ENCODE measurements around the gene EXOC2. TPM values are rescaled to one million over a fixed set of nuclear protein-coding genes. Genes with fewer than 3 reads are reported as not detected.

Gene EXOC2
- total and polyA plus RNA-seq, 8 donors, result 2.5 to 10.3 (median 6.4) TPM

DNA sequence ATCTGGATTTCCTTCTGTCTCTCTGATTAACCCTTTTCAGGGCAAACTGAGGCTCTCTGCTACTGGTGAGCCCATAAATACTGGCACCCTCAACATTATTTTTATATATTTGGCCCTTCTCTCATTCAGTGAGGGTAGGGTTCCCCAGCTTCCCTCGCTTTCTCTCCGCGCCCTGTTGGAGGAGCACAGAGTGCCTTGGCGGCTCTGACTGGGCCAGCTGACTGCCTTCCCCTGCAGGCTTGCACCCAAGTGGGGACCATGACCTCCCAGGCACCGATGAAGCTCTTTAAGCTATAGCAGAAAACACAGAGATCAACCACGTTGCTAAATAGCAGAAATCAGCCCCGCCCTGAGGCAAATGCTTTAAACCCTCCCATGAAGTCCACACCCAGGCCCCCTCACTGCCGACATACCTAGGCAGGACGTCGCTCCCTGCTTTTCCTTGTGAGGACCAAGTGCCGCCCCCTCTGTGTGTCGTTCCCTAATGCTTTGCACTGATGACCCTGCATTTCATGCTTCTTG is 141.0 kb downstream of the EXOC2 start:
- TF ChIP-seq, protein P1, sequence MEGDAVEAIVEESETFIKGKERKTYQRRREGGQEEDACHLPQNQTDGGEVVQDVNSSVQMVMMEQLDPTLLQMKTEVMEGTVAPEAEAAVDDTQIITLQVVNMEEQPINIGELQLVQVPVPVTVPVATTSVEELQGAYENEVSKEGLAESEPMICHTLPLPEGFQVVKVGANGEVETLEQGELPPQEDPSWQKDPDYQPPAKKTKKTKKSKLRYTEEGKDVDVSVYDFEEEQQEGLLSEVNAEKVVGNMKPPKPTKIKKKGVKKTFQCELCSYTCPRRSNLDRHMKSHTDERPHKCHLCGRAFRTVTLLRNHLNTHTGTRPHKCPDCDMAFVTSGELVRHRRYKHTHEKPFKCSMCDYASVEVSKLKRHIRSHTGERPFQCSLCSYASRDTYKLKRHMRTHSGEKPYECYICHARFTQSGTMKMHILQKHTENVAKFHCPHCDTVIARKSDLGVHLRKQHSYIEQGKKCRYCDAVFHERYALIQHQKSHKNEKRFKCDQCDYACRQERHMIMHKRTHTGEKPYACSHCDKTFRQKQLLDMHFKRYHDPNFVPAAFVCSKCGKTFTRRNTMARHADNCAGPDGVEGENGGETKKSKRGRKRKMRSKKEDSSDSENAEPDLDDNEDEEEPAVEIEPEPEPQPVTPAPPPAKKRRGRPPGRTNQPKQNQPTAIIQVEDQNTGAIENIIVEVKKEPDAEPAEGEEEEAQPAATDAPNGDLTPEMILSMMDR (IDR thresholded peaks at IDR 0.05), result no peak
- H3K9me3 ChIP-seq, result no peaks in the 10 kb centered on the region
- ATAC-seq (no peak), FAIRE-seq (no peak), DNase-seq (no peak)
- WGBS, 2 donors, result 95 to 97% methylated on average over 12 of the region's 12 CpGs
- H3K27me3 ChIP-seq, result no peaks in the 10 kb centered on the region
- H3K4me1 ChIP-seq, result no peaks in the 10 kb centered on the region
- H3K36me3 ChIP-seq, result peaks cover 0 to 6% (median 4%) of the 10 kb centered on the region in 3 donors
- intact Hi-C loops (cut with DNase I), result no loop called here
- H3K4me3 ChIP-seq, result no peak overlapping the region
- no peak overlapping the region for H3K27ac ChIP-seq

DNA sequence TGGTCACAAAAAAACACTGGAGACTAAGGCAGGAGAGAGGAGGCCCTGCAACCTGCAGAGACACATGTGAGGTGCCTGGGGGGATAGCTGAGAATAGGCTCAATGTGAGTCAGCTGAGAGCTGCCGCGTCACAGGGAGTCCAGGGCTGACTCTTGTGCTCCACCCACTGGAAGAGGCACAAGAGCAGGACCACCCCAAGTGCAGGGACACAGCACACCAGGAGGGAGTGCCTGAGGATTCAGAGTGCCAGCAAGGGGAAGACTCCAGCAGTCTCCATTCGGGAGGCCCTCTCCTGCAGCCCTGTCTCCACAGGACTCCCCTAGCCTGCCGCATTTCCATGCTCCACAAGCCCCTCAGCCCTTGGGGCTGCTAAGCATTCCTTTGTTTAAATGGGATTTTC is 141.5 kb downstream of the EXOC2 start:
- TF ChIP-seq, protein P1 (IDR thresholded peaks at IDR 0.05), result no peak
- no peak for ATAC-seq
- intact Hi-C loops (cut with DNase I), result no loop called here
- WGBS, 2 donors, result 94% methylated on average over 4 of the region's 4 CpGs
- no peak for DNase-seq
- no peak for FAIRE-seq
- H3K27ac ChIP-seq, result no peak overlapping the region
- peaks cover 0 to 6% (median 4%) of the 10 kb centered on the region in 3 donors for H3K36me3 ChIP-seq
- no peaks in the 10 kb centered on the region for H3K9me3 ChIP-seq
- H3K4me3 ChIP-seq, result no peak overlapping the region
- no peaks in the 10 kb centered on the region for H3K4me1 ChIP-seq
- no peaks in the 10 kb centered on the region for H3K27me3 ChIP-seq

DNA sequence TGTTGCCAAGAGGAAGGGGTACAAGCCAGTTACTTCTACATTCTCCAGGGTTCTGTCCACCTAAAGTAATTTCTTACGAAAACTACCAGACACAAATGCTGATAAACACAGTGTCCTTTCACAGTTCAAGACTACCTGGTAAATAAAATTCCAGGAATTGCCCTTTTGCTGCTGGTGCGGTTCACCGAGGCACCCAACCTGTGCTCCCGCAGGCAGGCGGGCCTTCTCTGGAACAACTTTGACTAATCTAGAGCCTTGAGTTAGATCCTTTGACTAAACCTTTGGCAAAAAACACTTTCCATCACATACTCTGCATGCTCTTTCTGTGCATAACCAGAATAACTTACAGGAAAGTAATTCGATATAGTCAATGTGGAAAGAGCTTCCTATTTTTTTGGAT is 143.0 kb downstream of the EXOC2 start:
- Histone ChIP-seq H3K27ac (no peak overlapping the region), H3K36me3 (no peaks in the 10 kb centered on the region), H3K4me3 (no peak overlapping the region), H3K27me3 (no peaks in the 10 kb centered on the region), H3K9me3 (no peaks in the 10 kb centered on the region), H3K4me1 (no peaks in the 10 kb centered on the region)
- DNase-seq, result no peak
- TF ChIP-seq, protein P1 (IDR thresholded peaks at IDR 0.05), result no peak
- intact Hi-C loops (cut with DNase I), result no loop called here
- WGBS, 2 donors, result 93 to 95% methylated on average over 6 of the region's 6 CpGs
- ATAC-seq, result no peak
- FAIRE-seq, result no peak

DNA sequence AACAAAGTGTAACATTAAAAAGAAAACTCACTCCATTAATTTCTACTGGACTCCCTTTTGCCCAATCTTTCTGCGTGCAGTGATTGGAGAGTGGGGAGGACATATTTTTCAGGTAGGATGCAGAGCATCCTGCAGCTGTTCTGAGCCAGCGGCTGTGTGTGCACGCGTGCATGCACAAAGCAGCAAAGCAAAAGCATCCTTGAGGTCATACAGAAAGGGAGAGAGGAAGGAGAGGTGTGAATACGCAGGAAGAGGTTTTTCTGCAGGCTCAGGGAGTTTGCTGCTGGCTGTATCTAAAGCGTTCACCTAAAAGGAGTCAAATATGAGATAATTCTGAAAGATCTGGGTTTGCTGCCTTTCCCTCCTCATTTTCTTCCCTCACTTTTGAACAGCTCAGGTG is 144.4 kb downstream of the EXOC2 start:
- H3K27me3 ChIP-seq, result no peaks in the 10 kb centered on the region
- H3K9me3 ChIP-seq, result no peaks in the 10 kb centered on the region
- intact Hi-C loops (cut with DNase I), result no loop called here
- FAIRE-seq, result no peak
- H3K4me1 ChIP-seq, result no peaks in the 10 kb centered on the region
- WGBS, 2 donors, result 92 to 96% methylated on average over 6 of the region's 6 CpGs
- no peak for DNase-seq
- ATAC-seq, result no peak
- no peak overlapping the region for H3K27ac ChIP-seq
- H3K36me3 ChIP-seq, result no peaks in the 10 kb centered on the region
- TF ChIP-seq, protein P1 (IDR thresholded peaks at IDR 0.05), result no peak
- H3K4me3 ChIP-seq, result no peak overlapping the region

DNA sequence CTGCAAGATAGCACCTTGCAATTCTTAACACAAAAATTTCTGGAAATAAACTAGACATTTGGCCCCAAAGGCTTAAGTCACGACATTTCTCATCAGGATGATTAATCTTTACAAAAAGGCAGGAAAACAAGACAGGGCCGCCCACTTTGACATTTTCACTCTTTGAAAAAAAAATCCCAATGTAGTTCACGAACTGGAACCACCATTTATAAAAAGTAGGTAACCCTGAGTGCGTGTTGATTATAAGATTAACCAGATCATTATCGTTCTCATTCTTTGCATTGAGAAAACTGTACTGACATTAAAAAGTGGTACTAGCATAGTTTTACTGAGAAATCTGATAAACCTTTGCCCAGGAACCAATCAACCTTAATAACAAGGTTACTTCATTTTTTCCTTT is 144.8 kb downstream of the EXOC2 start:
- DNase-seq, result no peak
- TF ChIP-seq, protein P1 (IDR thresholded peaks at IDR 0.05), result no peak
- FAIRE-seq, result no peak
- Histone ChIP-seq H3K27ac (no peak overlapping the region), H3K4me3 (no peak overlapping the region), H3K36me3 (peaks cover 0 to under 1% (median 0%) of the 10 kb centered on the region in 3 donors), H3K27me3 (no peaks in the 10 kb centered on the region), H3K4me1 (no peaks in the 10 kb centered on the region), H3K9me3 (no peaks in the 10 kb centered on the region)
- no peak for ATAC-seq
- intact Hi-C loops (cut with DNase I), result no loop called here
- 89 to 90% methylated on average over 5 of the region's 5 CpGs for WGBS, 2 donors

Measured in pancreas (tissue), 10 donors.